DND-41 (cell line): ENCODE results near the gene CSAD.

Experiments
- ATAC-seq: fragments of 200-7000 bp; cut with Tn5 transposase; 3 replicates; pipeline ENCODE4 v1.9.1; 2021; ENCODE audit warnings: low read depth; ENCODE audit not compliant: insufficient read depth
- DNase-seq: peaks from one replicate; pipeline ENCODE4 v3.0.0-alpha.2; 2020
- H2AFZ ChIP-seq: 2 replicates; pipeline ENCODE4 v1.6.0; 2012; ENCODE audit warnings: low read depth, low read length
- H3K27ac ChIP-seq: 2 replicates; pipeline ENCODE4 v1.5.1; 2012; ENCODE audit warnings: low read length, inconsistent platforms
- H3K27me3 ChIP-seq: fragments of 200-600 bp; sonication (generic); 2 replicates; pipeline ENCODE4 v1.6.0; 2012; ENCODE audit warnings: low read length, mild to moderate bottlenecking, inconsistent platforms; ENCODE audit not compliant: insufficient read depth, poor library complexity
- H3K36me3 ChIP-seq: 2 replicates; pipeline ENCODE4 v1.5.1; 2012; ENCODE audit warnings: low read length, inconsistent platforms; ENCODE audit not compliant: insufficient read depth
- H3K4me1 ChIP-seq: 2 replicates; pipeline ENCODE4 v1.5.1; 2012; ENCODE audit warnings: mild to moderate bottlenecking, low read length; ENCODE audit not compliant: insufficient read depth
- H3K4me2 ChIP-seq: 2 replicates; pipeline ENCODE4 v1.6.0; 2012; ENCODE audit warnings: mild to moderate bottlenecking, moderate library complexity, low read length, inconsistent platforms; ENCODE audit not compliant: insufficient read depth
- H3K4me3 ChIP-seq, 2 experiments: fragments of 200-600 bp in 1 of 2; shearing (Covaris generic) in 1 of 2; 2 replicates each; pipeline ENCODE4 v1.5.1; 2012 to 2016; ENCODE audit warnings: inconsistent platforms in 2 of 2, low read length in 2 of 2, mild to moderate bottlenecking in 2 of 2, low read depth in 1 of 2, moderate library complexity in 1 of 2
- H3K79me2 ChIP-seq: 2 replicates; pipeline ENCODE4 v1.6.0; 2012; ENCODE audit warnings: low read length, inconsistent platforms; ENCODE audit not compliant: insufficient read depth
- H3K9ac ChIP-seq: 2 replicates; pipeline ENCODE4 v1.6.0; 2012; ENCODE audit warnings: low read depth, mild to moderate bottlenecking, inconsistent platforms, low read length, moderate library complexity
- H3K9me3 ChIP-seq: 2 replicates; pipeline ENCODE4 v1.5.1; 2012; ENCODE audit warnings: low read length, moderate library complexity, mild to moderate bottlenecking, inconsistent platforms; ENCODE audit not compliant: insufficient read depth, severe bottlenecking
- H4K20me1 ChIP-seq: 2 replicates; pipeline ENCODE4 v1.6.0; 2012; ENCODE audit warnings: low read length; ENCODE audit not compliant: insufficient read depth
- EZH2 ChIP-seq: IDR thresholded peaks from 3 replicates; pipeline ENCODE4 v1.6.1; 2012; ENCODE audit warnings: borderline replicate concordance, low read depth, mild to moderate bottlenecking, moderate library complexity, low read length, inconsistent platforms; ENCODE audit not compliant: severe bottlenecking
- TF ChIP-seq, protein P1 (sequence below): IDR thresholded peaks from 2 replicates; pipeline ENCODE4 v1.5.1; 2012; ENCODE audit warnings: borderline replicate concordance, low read length, moderate library complexity, mild to moderate bottlenecking; ENCODE audit not compliant: poor library complexity, severe bottlenecking; ENCODE audit errors: extremely low read depth

Gene CSAD

DNA sequence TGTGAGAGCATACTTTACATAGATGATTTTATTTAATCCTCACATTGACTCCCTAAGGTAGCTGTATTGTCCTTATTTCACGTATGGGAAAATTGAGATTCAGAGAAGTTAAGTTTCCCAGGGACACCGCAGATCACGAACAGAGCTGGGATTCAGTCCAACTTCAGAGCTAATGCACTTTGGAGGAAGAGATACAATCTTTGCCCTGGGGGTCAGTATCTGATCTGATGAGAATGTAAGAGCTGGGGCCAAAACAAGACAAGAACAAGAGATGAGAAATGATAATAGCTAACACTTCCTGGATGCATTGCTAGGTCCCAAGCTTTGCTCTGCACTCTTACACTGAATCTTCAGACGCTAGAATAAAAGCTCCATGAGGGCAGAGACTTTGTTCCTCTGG, 6.0 kb upstream of the CSAD start:
- Histone ChIP-seq H3K79me2 (peaks cover 31% of the 10 kb centered on the region), H3K27me3 (no peaks in the 10 kb centered on the region), H3K9me3 (no peaks in the 10 kb centered on the region), H3K4me2 (no peak overlapping the region), H2AFZ (no peak overlapping the region), H3K27ac (no peak overlapping the region), H3K4me3 (no peak overlapping the region), H4K20me1 (peaks cover 28% of the 10 kb centered on the region), H3K4me1 (peaks cover 23% of the 10 kb centered on the region), H3K9ac (no peak overlapping the region), H3K36me3 (peaks cover 86% of the 10 kb centered on the region)
- DNase-seq = no peak
- TF ChIP-seq, protein P1, sequence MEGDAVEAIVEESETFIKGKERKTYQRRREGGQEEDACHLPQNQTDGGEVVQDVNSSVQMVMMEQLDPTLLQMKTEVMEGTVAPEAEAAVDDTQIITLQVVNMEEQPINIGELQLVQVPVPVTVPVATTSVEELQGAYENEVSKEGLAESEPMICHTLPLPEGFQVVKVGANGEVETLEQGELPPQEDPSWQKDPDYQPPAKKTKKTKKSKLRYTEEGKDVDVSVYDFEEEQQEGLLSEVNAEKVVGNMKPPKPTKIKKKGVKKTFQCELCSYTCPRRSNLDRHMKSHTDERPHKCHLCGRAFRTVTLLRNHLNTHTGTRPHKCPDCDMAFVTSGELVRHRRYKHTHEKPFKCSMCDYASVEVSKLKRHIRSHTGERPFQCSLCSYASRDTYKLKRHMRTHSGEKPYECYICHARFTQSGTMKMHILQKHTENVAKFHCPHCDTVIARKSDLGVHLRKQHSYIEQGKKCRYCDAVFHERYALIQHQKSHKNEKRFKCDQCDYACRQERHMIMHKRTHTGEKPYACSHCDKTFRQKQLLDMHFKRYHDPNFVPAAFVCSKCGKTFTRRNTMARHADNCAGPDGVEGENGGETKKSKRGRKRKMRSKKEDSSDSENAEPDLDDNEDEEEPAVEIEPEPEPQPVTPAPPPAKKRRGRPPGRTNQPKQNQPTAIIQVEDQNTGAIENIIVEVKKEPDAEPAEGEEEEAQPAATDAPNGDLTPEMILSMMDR = no peak
- no peak for TF ChIP-seq EZH2
- no peak for ATAC-seq

DNA sequence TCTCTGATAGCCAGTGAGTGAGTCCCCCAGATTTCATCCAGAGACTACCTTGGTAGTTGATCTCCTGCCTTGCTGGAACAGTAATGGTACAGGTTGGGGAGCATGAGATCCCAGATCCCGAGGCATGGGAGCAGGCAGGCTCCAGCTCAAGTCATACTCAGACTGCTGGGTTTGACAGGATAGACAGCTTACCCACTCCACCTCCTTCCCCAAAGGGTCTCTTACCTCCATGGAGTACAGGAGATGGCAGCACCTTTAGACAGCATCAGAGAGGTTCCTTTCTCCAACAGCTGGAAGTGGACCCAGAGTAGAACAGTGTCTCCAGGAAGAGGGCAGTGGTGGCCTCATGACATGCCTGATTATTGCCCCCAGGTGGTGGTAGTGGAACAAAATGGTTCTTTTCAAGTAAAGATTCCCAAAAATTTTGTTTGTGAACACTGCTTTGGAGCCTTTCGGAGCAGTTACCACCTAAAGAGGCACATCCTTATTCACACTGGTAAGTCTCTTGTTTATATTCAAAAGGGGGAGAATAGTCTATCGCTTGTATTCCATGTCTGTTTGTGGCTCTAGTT, 4.9 kb upstream of the CSAD start:
- Histone ChIP-seq H3K79me2 (peaks cover 40% of the 10 kb centered on the region), H3K27ac (no peak overlapping the region), H2AFZ (no peak overlapping the region), H3K27me3 (no peaks in the 10 kb centered on the region), H3K4me2 (no peak overlapping the region), H3K4me1 (peaks cover 29% of the 10 kb centered on the region), H3K9ac (no peak overlapping the region), H3K9me3 (no peaks in the 10 kb centered on the region), H4K20me1 (peaks cover 27% of the 10 kb centered on the region), H3K4me3 (no peak overlapping the region), H3K36me3 (peaks cover 79% of the 10 kb centered on the region)
- TF ChIP-seq, protein P1 = peak; percentile 8
- no peak for TF ChIP-seq EZH2
- ATAC-seq (no peak), DNase-seq (no peak)

DNA sequence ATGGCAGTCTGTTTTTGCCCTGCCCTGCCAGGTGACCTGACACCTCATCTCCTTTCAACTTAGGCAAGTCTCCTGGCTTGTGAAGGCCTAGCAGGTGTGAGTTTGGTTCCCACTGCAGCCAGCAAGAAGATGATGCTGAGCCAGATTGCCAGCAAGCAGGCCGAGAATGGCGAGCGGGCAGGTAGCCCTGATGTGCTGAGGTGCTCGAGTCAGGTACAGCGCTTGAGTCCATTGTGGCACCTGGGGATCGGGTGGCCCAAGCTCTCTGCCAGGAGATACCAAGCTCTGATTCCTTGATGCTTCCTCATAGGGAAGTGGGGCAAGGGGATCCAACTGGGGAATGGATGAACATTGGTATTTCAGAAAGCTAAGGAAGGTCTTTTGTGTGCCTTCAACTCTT, 4.1 kb upstream of the CSAD start:
- no peak overlapping the region for H3K9ac ChIP-seq
- H3K4me3 ChIP-seq = no peak overlapping the region
- no peak overlapping the region for H3K27ac ChIP-seq
- no peak overlapping the region for H2AFZ ChIP-seq
- TF ChIP-seq EZH2 = no peak
- TF ChIP-seq, protein P1 = no peak
- peaks cover 79% of the 10 kb centered on the region for H3K36me3 ChIP-seq
- peaks cover 31% of the 10 kb centered on the region for H3K4me1 ChIP-seq
- no peak for DNase-seq
- H4K20me1 ChIP-seq = peaks cover 27% of the 10 kb centered on the region
- H3K9me3 ChIP-seq = no peaks in the 10 kb centered on the region
- H3K79me2 ChIP-seq = peaks cover 42% of the 10 kb centered on the region
- ATAC-seq = no peak
- H3K4me2 ChIP-seq = no peak overlapping the region
- no peaks in the 10 kb centered on the region for H3K27me3 ChIP-seq

DNA sequence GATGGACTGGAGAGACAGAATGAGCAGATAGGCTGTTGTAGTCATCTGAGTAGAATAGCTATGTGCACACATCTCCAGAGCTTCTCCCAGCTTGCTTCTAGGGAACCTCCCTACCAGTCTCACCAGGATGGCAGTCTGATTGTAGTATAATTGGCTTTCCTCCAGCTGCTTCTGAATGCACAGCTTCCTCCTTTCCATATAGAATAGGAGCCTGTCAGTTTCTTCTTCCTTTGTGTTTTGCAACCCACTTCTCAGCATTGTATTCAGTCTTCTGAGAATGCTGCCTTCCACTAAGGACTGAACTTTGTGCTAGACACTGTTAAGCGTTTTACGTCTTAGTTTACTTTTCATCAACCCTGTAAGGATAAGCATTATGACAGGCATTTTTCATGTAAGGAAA, 2.2 kb upstream of the CSAD start:
- Histone ChIP-seq H2AFZ (no peak overlapping the region), H3K27me3 (no peaks in the 10 kb centered on the region), H3K4me1 (peaks cover 43% of the 10 kb centered on the region), H3K27ac (no peak overlapping the region), H3K9me3 (no peaks in the 10 kb centered on the region), H3K36me3 (peaks cover 65% of the 10 kb centered on the region), H3K79me2 (peaks cover 46% of the 10 kb centered on the region), H3K4me2 (peak overlapping the region; percentile 100), H3K9ac (peak overlapping the region; percentile 2; the same call in 1 of the 2 replicates), H4K20me1 (peaks cover 24% of the 10 kb centered on the region), H3K4me3 (peak overlapping the region in 1 of 2 experiments; percentile 92; a peak in 2 of 4 replicates)
- ATAC-seq (no peak), DNase-seq (no peak)
- TF ChIP-seq, protein P1 = no peak
- TF ChIP-seq EZH2 = no peak
